Measurements from ENCODE around the gene PAQR5. TPM values are rescaled to one million over a fixed set of nuclear protein-coding genes. Genes with fewer than 3 reads are reported as not detected.

PAQR5 gene
- total and polyA plus RNA-seq, 4 donors = 0.19 to 1.1 (median 0.53) TPM

DNA sequence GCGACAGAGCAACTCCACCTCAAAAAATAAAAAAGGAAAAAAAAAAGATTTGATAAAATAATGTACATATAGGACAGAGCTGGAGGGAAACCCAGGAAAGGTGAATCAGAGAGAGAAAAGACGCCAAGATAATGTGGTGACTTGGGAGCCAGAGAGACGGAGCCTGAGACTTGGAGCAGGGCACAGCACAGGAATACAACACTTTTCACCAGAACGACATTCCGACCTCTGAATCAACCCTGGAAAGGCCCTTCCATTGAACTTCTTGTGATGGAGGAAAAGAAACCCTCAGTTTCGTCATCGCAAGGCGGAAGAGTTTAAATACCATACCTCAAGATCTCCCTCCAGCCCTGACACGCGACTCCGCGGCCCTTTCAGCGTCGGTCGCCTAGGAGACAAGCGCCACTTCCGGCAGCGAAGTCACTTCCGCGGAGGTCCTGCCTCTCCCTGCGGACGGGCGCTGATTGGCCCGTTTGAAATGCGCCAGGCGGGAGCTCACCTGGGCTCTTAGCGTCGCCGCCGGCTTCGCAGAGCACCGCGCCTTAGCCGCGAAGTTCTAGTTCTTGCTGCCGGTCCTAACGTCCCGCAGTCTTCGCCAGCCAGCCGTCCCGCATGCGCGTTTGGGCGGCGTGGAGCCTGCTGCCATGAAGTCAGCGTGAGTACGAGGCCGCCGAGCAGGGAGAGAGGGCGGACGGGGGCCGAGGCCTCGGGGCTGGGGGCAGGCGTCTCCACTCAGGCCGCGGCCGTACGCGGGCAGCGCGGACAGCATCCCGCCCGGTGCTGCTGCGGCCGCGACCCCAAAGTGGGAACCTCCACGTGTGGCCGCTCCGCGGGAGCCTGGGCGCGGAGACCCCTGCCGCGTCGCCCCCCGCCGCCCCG, 115.3 kb downstream of the PAQR5 start, which contains the start of gene KIF23:
KIF23 (plus strand) TSS at position 528 of the 879 bp plus-strand sequence; CDS start at position 645, 117 bp downstream.
- H3K4me3 ChIP-seq (ENCODE audit: low read depth in 1 of 3, low read length in 3 of 3) = peak within 1 kb of the TSS; percentile 45 to 66 (median 64)
- peaks cover 2 to 11% (median 6%) of the 10 kb centered on the region in 4 donors for H3K4me1 ChIP-seq (ENCODE audit: control insufficient read depth in 4 of 4, insufficient read depth in 4 of 4, low read length in 3 of 4)
- DNase-seq (ENCODE audit: low spot score) = peak; percentile 94
- H3K27ac ChIP-seq (ENCODE audit: low read depth in 1 of 2, low read length in 2 of 2) = no peak within 1 kb of the TSS
- H3K36me3 ChIP-seq (ENCODE audit: control insufficient read depth in 4 of 4, insufficient read depth in 3 of 4, low read depth in 1 of 4, low read length in 3 of 4) = no peaks in the 10 kb centered on the region
- no peaks in the 10 kb centered on the region for H3K9me3 ChIP-seq (ENCODE audit: control insufficient read depth in 4 of 4, low read length in 3 of 4)
- WGBS = 2% methylated on average over 78 of the region's 78 CpGs
- TF ChIP-seq RXRA (IDR thresholded peaks at IDR 0.05) (no peak), GABPA (IDR thresholded peaks at IDR 0.05 in 1 of 2, conservative IDR thresholded peaks at IDR 0.05 in 1 of 2) (peak; percentile 81 to 94), FOXA2 (IDR thresholded peaks at IDR 0.05) (no peak)
- TF ChIP-seq, protein P1, sequence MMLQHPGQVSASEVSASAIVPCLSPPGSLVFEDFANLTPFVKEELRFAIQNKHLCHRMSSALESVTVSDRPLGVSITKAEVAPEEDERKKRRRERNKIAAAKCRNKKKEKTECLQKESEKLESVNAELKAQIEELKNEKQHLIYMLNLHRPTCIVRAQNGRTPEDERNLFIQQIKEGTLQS (IDR thresholded peaks at IDR 0.05) = no peak
- TF ChIP-seq, protein P2, sequence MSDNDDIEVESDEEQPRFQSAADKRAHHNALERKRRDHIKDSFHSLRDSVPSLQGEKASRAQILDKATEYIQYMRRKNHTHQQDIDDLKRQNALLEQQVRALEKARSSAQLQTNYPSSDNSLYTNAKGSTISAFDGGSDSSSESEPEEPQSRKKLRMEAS (IDR thresholded peaks at IDR 0.05) = peak; percentile 53
- peaks cover 0 to 4% (median 0%) of the 10 kb centered on the region in 4 donors for H3K27me3 ChIP-seq (ENCODE audit: control insufficient read depth in 4 of 4, insufficient read depth in 4 of 4, low read length in 3 of 4)
- H3K9ac ChIP-seq (ENCODE audit: low read depth in 1 of 2, low read length in 2 of 2) = no peak within 1 kb of the TSS

DNA sequence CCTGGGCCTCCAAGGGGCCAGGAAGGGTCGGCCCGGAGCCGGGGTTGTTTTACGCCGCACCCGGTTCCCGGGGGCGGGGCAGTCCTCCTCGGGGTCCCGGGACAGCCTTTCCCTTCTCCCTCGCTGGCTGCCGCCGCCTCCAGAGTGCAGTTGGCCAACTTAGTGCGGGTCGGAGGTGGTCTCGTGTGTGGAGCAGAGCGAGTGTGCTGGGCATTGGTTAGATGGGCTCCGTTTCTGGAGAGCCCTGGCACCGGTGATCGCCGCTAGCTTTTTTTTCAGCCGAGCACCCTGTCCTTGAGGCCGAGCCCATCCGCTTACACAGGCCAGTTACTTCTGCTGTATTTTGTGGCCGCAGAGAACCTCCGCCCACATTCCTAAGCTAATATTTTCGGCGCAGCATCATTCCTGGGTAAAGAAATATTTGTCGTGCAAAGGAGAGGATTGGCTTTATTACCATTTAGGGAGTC, 116.0 kb downstream of the PAQR5 start:
- H3K27ac ChIP-seq (ENCODE audit: low read depth in 1 of 2, low read length in 2 of 2) = no peak overlapping the region
- peak overlapping the region in 2 of 3 donors; percentile 45 to 64 for H3K4me3 ChIP-seq (ENCODE audit: low read depth in 1 of 3, low read length in 3 of 3)
- no peaks in the 10 kb centered on the region for H3K36me3 ChIP-seq (ENCODE audit: control insufficient read depth in 4 of 4, insufficient read depth in 3 of 4, low read depth in 1 of 4, low read length in 3 of 4)
- peaks cover 0 to 4% (median 0%) of the 10 kb centered on the region in 4 donors for H3K27me3 ChIP-seq (ENCODE audit: control insufficient read depth in 4 of 4, insufficient read depth in 4 of 4, low read length in 3 of 4)
- peaks cover 2 to 11% (median 6%) of the 10 kb centered on the region in 4 donors for H3K4me1 ChIP-seq (ENCODE audit: control insufficient read depth in 4 of 4, insufficient read depth in 4 of 4, low read length in 3 of 4)
- no peak overlapping the region for H3K9ac ChIP-seq (ENCODE audit: low read depth in 1 of 2, low read length in 2 of 2)
- peak; percentile 40 for DNase-seq (ENCODE audit: low spot score)
- H3K9me3 ChIP-seq (ENCODE audit: control insufficient read depth in 4 of 4, low read length in 3 of 4) = no peaks in the 10 kb centered on the region
- 2% methylated on average over 29 of the region's 29 CpGs for WGBS
- TF ChIP-seq SP1 (IDR thresholded peaks at IDR 0.05) = no peak
- TF ChIP-seq JUND (IDR thresholded peaks at IDR 0.05) = no peak
- TF ChIP-seq EGR1 (IDR thresholded peaks at IDR 0.05; ENCODE audit: low read depth in 2 of 2) = no peak

DNA sequence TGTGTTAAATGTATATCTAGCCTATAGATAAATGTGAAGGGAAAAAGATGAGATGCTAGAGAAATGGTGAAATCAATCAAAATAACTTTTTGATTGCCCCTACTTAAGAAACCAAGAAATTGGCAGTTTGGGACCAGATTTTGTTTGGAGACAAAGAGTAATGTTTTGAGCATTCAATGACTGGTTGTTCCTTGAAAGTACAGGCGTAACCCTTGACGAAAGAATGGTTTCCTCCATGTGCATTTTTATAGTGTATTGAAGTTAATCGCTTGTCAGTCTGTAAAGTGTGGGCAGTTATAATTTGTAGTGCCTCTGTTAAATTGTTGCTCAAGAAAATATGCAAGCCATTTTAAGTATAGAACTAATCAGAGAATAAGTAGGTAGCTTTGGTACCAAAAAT, 116.7 kb downstream of the PAQR5 start:
- no peak for DNase-seq (ENCODE audit: low spot score)
- Histone ChIP-seq H3K4me1 (ENCODE audit: control insufficient read depth in 4 of 4, insufficient read depth in 4 of 4, low read length in 3 of 4) (peaks cover 2 to 11% (median 6%) of the 10 kb centered on the region in 4 donors), H3K9ac (ENCODE audit: low read depth in 1 of 2, low read length in 2 of 2) (no peak overlapping the region), H3K27me3 (ENCODE audit: control insufficient read depth in 4 of 4, insufficient read depth in 4 of 4, low read length in 3 of 4) (peaks cover 0 to 4% (median 0%) of the 10 kb centered on the region in 4 donors), H3K9me3 (ENCODE audit: control insufficient read depth in 4 of 4, low read length in 3 of 4) (no peaks in the 10 kb centered on the region), H3K4me3 (ENCODE audit: low read depth in 1 of 3, low read length in 3 of 3) (no peak overlapping the region), H3K27ac (ENCODE audit: low read depth in 1 of 2, low read length in 2 of 2) (no peak overlapping the region), H3K36me3 (ENCODE audit: control insufficient read depth in 4 of 4, insufficient read depth in 3 of 4, low read depth in 1 of 4, low read length in 3 of 4) (no peaks in the 10 kb centered on the region)
- no peak for TF ChIP-seq SP1 (IDR thresholded peaks at IDR 0.05)
- no peak for TF ChIP-seq YY1 (IDR thresholded peaks at IDR 0.05)
- TF ChIP-seq, protein P3, sequence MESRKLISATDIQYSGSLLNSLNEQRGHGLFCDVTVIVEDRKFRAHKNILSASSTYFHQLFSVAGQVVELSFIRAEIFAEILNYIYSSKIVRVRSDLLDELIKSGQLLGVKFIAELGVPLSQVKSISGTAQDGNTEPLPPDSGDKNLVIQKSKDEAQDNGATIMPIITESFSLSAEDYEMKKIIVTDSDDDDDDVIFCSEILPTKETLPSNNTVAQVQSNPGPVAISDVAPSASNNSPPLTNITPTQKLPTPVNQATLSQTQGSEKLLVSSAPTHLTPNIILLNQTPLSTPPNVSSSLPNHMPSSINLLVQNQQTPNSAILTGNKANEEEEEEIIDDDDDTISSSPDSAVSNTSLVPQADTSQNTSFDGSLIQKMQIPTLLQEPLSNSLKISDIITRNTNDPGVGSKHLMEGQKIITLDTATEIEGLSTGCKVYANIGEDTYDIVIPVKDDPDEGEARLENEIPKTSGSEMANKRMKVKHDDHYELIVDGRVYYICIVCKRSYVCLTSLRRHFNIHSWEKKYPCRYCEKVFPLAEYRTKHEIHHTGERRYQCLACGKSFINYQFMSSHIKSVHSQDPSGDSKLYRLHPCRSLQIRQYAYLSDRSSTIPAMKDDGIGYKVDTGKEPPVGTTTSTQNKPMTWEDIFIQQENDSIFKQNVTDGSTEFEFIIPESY (IDR thresholded peaks at IDR 0.05) = no peak
- no peak for TF ChIP-seq EGR1 (IDR thresholded peaks at IDR 0.05; ENCODE audit: low read depth in 2 of 2)
- TF ChIP-seq GABPA (IDR thresholded peaks at IDR 0.05 in 1 of 2, conservative IDR thresholded peaks at IDR 0.05 in 1 of 2) = no peak
- TF ChIP-seq HNF4A (conservative IDR thresholded peaks at IDR 0.05) = no peak
- TF ChIP-seq FOXA1 (IDR thresholded peaks at IDR 0.05) = no peak
- no peak for TF ChIP-seq HNF4G (IDR thresholded peaks at IDR 0.05)
- TF ChIP-seq FOXA2 (IDR thresholded peaks at IDR 0.05) = no peak
- TF ChIP-seq, protein P4, sequence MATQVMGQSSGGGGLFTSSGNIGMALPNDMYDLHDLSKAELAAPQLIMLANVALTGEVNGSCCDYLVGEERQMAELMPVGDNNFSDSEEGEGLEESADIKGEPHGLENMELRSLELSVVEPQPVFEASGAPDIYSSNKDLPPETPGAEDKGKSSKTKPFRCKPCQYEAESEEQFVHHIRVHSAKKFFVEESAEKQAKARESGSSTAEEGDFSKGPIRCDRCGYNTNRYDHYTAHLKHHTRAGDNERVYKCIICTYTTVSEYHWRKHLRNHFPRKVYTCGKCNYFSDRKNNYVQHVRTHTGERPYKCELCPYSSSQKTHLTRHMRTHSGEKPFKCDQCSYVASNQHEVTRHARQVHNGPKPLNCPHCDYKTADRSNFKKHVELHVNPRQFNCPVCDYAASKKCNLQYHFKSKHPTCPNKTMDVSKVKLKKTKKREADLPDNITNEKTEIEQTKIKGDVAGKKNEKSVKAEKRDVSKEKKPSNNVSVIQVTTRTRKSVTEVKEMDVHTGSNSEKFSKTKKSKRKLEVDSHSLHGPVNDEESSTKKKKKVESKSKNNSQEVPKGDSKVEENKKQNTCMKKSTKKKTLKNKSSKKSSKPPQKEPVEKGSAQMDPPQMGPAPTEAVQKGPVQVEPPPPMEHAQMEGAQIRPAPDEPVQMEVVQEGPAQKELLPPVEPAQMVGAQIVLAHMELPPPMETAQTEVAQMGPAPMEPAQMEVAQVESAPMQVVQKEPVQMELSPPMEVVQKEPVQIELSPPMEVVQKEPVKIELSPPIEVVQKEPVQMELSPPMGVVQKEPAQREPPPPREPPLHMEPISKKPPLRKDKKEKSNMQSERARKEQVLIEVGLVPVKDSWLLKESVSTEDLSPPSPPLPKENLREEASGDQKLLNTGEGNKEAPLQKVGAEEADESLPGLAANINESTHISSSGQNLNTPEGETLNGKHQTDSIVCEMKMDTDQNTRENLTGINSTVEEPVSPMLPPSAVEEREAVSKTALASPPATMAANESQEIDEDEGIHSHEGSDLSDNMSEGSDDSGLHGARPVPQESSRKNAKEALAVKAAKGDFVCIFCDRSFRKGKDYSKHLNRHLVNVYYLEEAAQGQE (IDR thresholded peaks at IDR 0.05) = no peak
- no peak for TF ChIP-seq JUND (IDR thresholded peaks at IDR 0.05)
- TF ChIP-seq, protein P1 (IDR thresholded peaks at IDR 0.05) = no peak
- no peak for TF ChIP-seq RAD21 (IDR thresholded peaks at IDR 0.05)
- 89% methylated on average over 3 of the region's 3 CpGs for WGBS

Measured in liver (tissue), 9 donors.